HEK293 (cell line): ENCODE data around the gene AHRR.

Source experiments
- CTCF ChIA-PET: fragments of 350-600 bp; formaldehyde crosslinking; extraction: SDS; loops from one replicate; lab custom pipeline; 2021; ENCODE audit warnings: antibody characterized with exemption; lab: Yijun Ruan, JAX
- POLR2A ChIA-PET: fragments of 300-600 bp; formaldehyde crosslinking; extraction: SDS; loops from one replicate; lab custom pipeline; 2020; ENCODE audit warnings: antibody characterized with exemption, inconsistent platforms; lab: Yijun Ruan, JAX
- H3K27ac ChIP-seq: fragments of 200-500 bp; sonication (Bioruptor generic); 2 replicates; pipeline ENCODE4 v1.5.1; 2014; ENCODE audit warnings: low read depth, low read length, control low read depth, inconsistent platforms; ENCODE audit errors: extremely low read depth
- H3K36me3 ChIP-seq, 2 experiments: fragments of 200-500 bp in 1 of 2; sonication (Bioruptor generic) in 1 of 2; 1 replicate in 1 of 2; 2 replicates in 1 of 2; pipeline ENCODE4 v1.5.1; 2014 to 2017; ENCODE audit warnings: inconsistent platforms in 2 of 2, low read length in 2 of 2; ENCODE audit not compliant: control insufficient read depth in 2 of 2, insufficient read depth in 1 of 2
- H3K4me1 ChIP-seq: fragments of 200-500 bp; sonication (Bioruptor generic); 2 replicates; pipeline ENCODE4 v1.5.1; 2014; ENCODE audit warnings: mild to moderate bottlenecking, low read length, inconsistent platforms; ENCODE audit not compliant: control insufficient read depth, insufficient read depth
- H3K4me3 ChIP-seq: 2 replicates; pipeline ENCODE4 v1.5.1; 2011; ENCODE audit warnings: low read depth, mild to moderate bottlenecking, control low read depth, low read length, moderate library complexity
- H3K9me3 ChIP-seq: fragments of 200-500 bp; sonication (Bioruptor generic); 2 replicates; pipeline ENCODE4 v1.5.1; 2014; ENCODE audit warnings: low read depth, low read length, inconsistent platforms; ENCODE audit not compliant: control insufficient read depth, insufficient read depth
- GLIS1 ChIP-seq: fragments of 450-650 bp; formaldehyde crosslinking; IDR thresholded peaks from 2 replicates; pipeline ENCODE4 v1.5.1; 2016; ENCODE audit warnings: missing biosample characterization, missing genetic modification characterization
- MEIS1 ChIP-seq: sonication (generic); formaldehyde crosslinking; IDR thresholded peaks from 2 replicates; pipeline ENCODE4 v1.8.1; 2022; ENCODE audit warnings: missing genetic modification reagents, mild to moderate bottlenecking, borderline replicate concordance
- MYNN ChIP-seq: fragments of 450-650 bp; formaldehyde crosslinking; IDR thresholded peaks from 2 replicates; pipeline ENCODE4 v1.5.1; 2016; ENCODE audit warnings: missing biosample characterization, missing genetic modification characterization, borderline replicate concordance
- ZBTB48 ChIP-seq: fragments of 450-650 bp; formaldehyde crosslinking; IDR thresholded peaks from 2 replicates; pipeline ENCODE4 v1.5.1; 2016; ENCODE audit warnings: missing biosample characterization, missing genetic modification characterization
- ZBTB8A ChIP-seq: fragments of 450-650 bp; formaldehyde crosslinking; IDR thresholded peaks from 2 replicates; pipeline ENCODE4 v1.5.1; 2016; ENCODE audit warnings: missing biosample characterization, missing genetic modification characterization
- ZIC2 ChIP-seq: fragments of 450-650 bp; formaldehyde crosslinking; IDR thresholded peaks from 2 replicates; pipeline ENCODE4 v1.5.1; 2016; ENCODE audit warnings: missing biosample characterization, missing genetic modification characterization
- ZNF2 ChIP-seq: fragments of 450-650 bp; formaldehyde crosslinking; IDR thresholded peaks from 2 replicates; pipeline ENCODE4 v1.5.1; 2016; ENCODE audit warnings: missing biosample characterization, missing genetic modification characterization
- ZNF311 ChIP-seq: fragments of 450-650 bp; formaldehyde crosslinking; IDR thresholded peaks from 2 replicates; pipeline ENCODE4 v1.5.1; 2017; ENCODE audit warnings: missing biosample characterization, missing genetic modification characterization, borderline replicate concordance
- ZNF335 ChIP-seq: fragments of 450-650 bp; formaldehyde crosslinking; conservative IDR thresholded peaks from 2 replicates; pipeline ENCODE4 v1.5.1; 2016; ENCODE audit warnings: missing biosample characterization, missing genetic modification characterization
- ZNF394 ChIP-seq: fragments of 450-650 bp; formaldehyde crosslinking; IDR thresholded peaks from 2 replicates; pipeline ENCODE4 v1.5.1; 2016; ENCODE audit warnings: missing biosample characterization, missing genetic modification characterization, mild to moderate bottlenecking, moderate library complexity, borderline replicate concordance
- ZNF501 ChIP-seq: fragments of 450-650 bp; formaldehyde crosslinking; IDR thresholded peaks from 2 replicates; pipeline ENCODE4 v1.5.1; 2016; ENCODE audit warnings: missing biosample characterization, missing genetic modification characterization
- ZNF600 ChIP-seq: fragments of 450-650 bp; formaldehyde crosslinking; IDR thresholded peaks from 2 replicates; pipeline ENCODE4 v1.5.1; 2016; ENCODE audit warnings: missing biosample characterization, missing genetic modification characterization
- ZNF664 ChIP-seq: fragments of 450-650 bp; formaldehyde crosslinking; IDR thresholded peaks from 2 replicates; pipeline ENCODE4 v1.5.1; 2016; ENCODE audit warnings: missing biosample characterization, missing genetic modification characterization
- TF ChIP-seq, protein P1 (sequence below): fragments of 450-650 bp; formaldehyde crosslinking; IDR thresholded peaks from 2 replicates; pipeline ENCODE4 v1.5.1; 2016; ENCODE audit warnings: missing biosample characterization, missing genetic modification characterization, low read depth
- TF ChIP-seq, protein P2 (sequence below): fragments of 450-650 bp; formaldehyde crosslinking; IDR thresholded peaks from 2 replicates; pipeline ENCODE4 v1.5.1; 2016; ENCODE audit warnings: missing biosample characterization, missing genetic modification characterization
- TF ChIP-seq, protein P3 (sequence below): fragments of 450-650 bp; formaldehyde crosslinking; IDR thresholded peaks from 2 replicates; pipeline ENCODE4 v1.5.1; 2016; ENCODE audit warnings: missing biosample characterization, missing genetic modification characterization
- TF ChIP-seq, protein P4 (sequence below): fragments of 450-650 bp; formaldehyde crosslinking; IDR thresholded peaks from 2 replicates; pipeline ENCODE4 v1.5.1; 2016; ENCODE audit warnings: missing biosample characterization, missing genetic modification characterization
- TF ChIP-seq, protein P5 (sequence below): fragments of 450-650 bp; formaldehyde crosslinking; IDR thresholded peaks from 2 replicates; pipeline ENCODE4 v1.5.1; 2016; ENCODE audit warnings: missing biosample characterization, missing genetic modification characterization
- TF ChIP-seq, protein P6 (sequence below): fragments of 450-650 bp; formaldehyde crosslinking; IDR thresholded peaks from 2 replicates; pipeline ENCODE4 v1.5.1; 2016; ENCODE audit warnings: missing biosample characterization, missing genetic modification characterization
- TF ChIP-seq, protein P7 (sequence below): fragments of 450-650 bp; formaldehyde crosslinking; optimal IDR thresholded peaks from 2 replicates; pipeline ENCODE3; 2016; ENCODE audit warnings: missing biosample characterization, mild to moderate bottlenecking, missing genetic modification characterization

AHRR gene

DNA sequence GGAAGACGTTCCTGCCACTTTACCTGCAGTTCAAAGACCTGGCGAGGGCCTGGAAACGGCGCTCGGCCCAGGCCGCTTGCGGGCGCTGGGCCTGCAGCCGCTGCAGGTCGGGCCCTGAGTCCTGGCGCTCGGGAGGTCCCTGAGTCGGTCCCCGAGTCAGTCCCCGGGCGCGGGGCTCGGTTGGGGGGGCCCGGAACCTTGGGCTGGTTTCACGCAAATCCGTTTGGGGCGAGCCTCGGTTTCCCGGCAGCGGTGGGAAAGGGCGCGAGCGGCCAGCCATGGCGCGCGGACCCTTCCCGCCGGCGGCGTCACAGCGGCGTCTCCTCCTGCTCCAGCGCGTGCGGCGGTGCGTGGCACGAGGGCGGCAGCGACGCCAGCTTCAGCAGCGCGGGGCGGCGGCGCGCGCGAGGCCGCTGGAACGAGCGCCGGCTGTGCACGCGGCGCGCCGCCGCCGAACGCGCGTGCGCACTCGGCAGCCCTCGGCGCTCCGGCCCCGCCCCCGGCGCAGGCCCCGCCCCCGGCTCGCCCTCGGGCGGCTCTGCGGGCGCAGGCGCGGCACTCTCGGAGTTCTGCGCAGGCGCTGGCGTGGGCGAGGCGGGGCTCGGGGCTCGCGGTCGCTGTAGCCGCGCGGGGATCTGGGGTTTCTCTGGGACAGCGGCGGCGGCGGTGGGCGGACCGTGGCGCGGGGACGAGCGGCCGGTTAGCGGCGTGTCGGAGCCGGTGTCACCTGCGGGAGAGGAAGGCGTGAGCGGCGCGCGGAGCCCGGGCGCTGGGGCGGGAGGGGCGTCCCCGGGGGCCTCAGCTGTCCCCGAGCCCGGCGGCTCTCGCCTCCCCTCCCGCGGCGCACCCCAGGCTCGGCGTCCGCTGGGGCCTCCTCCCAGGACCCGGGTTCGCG is 151.4 kb downstream of the AHRR start (continued):
- TF ChIP-seq ZNF2 (tag by site-specific recombination) = peak; percentile 53; the same call in 1 of the 2 replicates
- TF ChIP-seq ZNF501 (tag by site-specific recombination) = peak; percentile 87
- TF ChIP-seq, protein P1, sequence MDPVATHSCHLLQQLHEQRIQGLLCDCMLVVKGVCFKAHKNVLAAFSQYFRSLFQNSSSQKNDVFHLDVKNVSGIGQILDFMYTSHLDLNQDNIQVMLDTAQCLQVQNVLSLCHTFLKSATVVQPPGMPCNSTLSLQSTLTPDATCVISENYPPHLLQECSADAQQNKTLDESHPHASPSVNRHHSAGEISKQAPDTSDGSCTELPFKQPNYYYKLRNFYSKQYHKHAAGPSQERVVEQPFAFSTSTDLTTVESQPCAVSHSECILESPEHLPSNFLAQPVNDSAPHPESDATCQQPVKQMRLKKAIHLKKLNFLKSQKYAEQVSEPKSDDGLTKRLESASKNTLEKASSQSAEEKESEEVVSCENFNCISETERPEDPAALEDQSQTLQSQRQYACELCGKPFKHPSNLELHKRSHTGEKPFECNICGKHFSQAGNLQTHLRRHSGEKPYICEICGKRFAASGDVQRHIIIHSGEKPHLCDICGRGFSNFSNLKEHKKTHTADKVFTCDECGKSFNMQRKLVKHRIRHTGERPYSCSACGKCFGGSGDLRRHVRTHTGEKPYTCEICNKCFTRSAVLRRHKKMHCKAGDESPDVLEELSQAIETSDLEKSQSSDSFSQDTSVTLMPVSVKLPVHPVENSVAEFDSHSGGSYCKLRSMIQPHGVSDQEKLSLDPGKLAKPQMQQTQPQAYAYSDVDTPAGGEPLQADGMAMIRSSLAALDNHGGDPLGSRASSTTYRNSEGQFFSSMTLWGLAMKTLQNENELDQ (tag by site-specific recombination) = no peak
- TF ChIP-seq, protein P2, sequence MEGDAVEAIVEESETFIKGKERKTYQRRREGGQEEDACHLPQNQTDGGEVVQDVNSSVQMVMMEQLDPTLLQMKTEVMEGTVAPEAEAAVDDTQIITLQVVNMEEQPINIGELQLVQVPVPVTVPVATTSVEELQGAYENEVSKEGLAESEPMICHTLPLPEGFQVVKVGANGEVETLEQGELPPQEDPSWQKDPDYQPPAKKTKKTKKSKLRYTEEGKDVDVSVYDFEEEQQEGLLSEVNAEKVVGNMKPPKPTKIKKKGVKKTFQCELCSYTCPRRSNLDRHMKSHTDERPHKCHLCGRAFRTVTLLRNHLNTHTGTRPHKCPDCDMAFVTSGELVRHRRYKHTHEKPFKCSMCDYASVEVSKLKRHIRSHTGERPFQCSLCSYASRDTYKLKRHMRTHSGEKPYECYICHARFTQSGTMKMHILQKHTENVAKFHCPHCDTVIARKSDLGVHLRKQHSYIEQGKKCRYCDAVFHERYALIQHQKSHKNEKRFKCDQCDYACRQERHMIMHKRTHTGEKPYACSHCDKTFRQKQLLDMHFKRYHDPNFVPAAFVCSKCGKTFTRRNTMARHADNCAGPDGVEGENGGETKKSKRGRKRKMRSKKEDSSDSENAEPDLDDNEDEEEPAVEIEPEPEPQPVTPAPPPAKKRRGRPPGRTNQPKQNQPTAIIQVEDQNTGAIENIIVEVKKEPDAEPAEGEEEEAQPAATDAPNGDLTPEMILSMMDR = 0 out of 2 replicates have a peak, but pooled peaks have one; percentile 21
- TF ChIP-seq MYNN (tag by site-specific recombination) = no peak
- TF ChIP-seq, protein P3, sequence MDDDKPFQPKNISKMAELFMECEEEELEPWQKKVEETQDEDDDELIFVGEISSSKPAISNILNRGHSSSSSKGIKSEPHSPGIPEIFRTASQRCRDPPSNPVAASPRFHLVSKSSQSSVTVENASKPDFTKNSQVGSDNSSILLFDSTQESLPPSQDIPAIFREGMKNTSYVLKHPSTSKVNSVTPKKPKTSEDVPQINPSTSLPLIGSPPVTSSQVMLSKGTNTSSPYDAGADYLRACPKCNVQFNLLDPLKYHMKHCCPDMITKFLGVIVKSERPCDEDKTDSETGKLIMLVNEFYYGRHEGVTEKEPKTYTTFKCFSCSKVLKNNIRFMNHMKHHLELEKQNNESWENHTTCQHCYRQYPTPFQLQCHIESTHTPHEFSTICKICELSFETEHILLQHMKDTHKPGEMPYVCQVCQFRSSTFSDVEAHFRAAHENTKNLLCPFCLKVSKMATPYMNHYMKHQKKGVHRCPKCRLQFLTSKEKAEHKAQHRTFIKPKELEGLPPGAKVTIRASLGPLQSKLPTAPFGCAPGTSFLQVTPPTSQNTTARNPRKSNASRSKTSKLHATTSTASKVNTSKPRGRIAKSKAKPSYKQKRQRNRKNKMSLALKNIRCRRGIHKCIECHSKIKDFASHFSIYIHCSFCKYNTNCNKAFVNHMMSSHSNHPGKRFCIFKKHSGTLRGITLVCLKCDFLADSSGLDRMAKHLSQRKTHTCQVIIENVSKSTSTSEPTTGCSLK (tag by site-specific recombination) = no peak

DNA sequence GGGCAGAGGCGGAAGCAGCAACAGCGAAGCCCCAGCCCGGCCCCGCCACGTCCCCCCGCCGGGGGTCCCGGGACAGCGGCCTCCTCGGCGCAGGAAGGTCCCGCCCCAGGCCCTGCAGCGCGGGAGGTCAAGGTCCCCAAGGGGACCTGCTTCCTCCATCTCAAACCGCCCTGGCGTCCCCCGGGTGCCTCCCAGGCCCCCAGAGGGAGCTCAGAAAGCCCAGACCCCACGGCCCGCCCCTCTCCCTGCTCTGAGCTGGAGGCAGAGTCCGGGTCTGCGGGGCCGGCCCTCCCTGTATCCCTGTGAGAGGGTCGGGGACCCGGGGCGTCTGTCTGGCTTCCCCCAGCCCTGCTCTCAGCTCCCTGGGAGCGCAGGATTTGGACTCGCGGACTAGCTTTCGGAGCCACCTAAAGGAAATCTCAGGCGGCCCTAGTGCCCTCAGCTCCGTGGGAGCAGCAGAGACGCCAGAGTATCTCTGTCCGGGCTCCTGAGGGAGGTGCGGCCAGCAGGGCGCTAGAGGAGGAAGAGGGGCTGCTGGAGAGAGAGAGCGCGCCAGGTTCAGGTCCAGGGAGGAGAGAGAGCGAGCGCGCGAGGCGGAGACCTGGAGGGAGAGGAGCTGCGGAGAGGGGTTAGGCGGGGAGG is 152.2 kb downstream of the AHRR start:
- CTCF ChIA-PET = interaction anchor here (0.7 kb wide), 2 partner anchors 28 to 1110 kb away, joined by 3 to 5 read pairs; no protein-coding TSS in a partner anchor
- POLR2A ChIA-PET = interaction anchor here (0.5 to 3.4 kb wide), 8 partner anchors 32 to 382 kb away, joined by 3 to 17 read pairs (median 4); partner anchors contain the start of genes CEP72 and PDCD6
- Histone ChIP-seq H3K27ac (peak overlapping the region; percentile 64; the same call in 1 of the 2 replicates), H3K9me3 (no peaks in the 10 kb centered on the region), H3K36me3 (peaks cover 3 to 17% of the 10 kb centered on the region in 2 experiments; a peak in 2 of 3 replicates), H3K4me3 (peak overlapping the region; percentile 66), H3K4me1 (peaks cover 11% of the 10 kb centered on the region)
- TF ChIP-seq ZNF394 (tag by site-specific recombination) (peak; percentile 57; the same call in 1 of the 2 replicates), ZBTB48 (0 out of 2 replicates have a peak, but pooled peaks have one; percentile 39), MEIS1 (CRISPR knock-in tag) (no peak), ZNF335 (tag by site-specific recombination) (peak; percentile 77), ZNF311 (tag by site-specific recombination) (no peak), ZNF600 (no peak), ZBTB8A (no peak), GLIS1 (tag by site-specific recombination) (peak; percentile 97), ZIC2 (tag by site-specific recombination) (peak; percentile 79), ZNF664 (tag by site-specific recombination) (no peak)
- TF ChIP-seq, protein P4, sequence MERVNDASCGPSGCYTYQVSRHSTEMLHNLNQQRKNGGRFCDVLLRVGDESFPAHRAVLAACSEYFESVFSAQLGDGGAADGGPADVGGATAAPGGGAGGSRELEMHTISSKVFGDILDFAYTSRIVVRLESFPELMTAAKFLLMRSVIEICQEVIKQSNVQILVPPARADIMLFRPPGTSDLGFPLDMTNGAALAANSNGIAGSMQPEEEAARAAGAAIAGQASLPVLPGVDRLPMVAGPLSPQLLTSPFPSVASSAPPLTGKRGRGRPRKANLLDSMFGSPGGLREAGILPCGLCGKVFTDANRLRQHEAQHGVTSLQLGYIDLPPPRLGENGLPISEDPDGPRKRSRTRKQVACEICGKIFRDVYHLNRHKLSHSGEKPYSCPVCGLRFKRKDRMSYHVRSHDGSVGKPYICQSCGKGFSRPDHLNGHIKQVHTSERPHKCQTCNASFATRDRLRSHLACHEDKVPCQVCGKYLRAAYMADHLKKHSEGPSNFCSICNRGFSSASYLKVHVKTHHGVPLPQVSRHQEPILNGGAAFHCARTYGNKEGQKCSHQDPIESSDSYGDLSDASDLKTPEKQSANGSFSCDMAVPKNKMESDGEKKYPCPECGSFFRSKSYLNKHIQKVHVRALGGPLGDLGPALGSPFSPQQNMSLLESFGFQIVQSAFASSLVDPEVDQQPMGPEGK (tag by site-specific recombination) = peak; percentile 64
- TF ChIP-seq, protein P5, sequence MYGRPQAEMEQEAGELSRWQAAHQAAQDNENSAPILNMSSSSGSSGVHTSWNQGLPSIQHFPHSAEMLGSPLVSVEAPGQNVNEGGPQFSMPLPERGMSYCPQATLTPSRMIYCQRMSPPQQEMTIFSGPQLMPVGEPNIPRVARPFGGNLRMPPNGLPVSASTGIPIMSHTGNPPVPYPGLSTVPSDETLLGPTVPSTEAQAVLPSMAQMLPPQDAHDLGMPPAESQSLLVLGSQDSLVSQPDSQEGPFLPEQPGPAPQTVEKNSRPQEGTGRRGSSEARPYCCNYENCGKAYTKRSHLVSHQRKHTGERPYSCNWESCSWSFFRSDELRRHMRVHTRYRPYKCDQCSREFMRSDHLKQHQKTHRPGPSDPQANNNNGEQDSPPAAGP (tag by site-specific recombination) = 0 out of 2 replicates have a peak, but pooled peaks have one; percentile 12
- TF ChIP-seq, protein P6, sequence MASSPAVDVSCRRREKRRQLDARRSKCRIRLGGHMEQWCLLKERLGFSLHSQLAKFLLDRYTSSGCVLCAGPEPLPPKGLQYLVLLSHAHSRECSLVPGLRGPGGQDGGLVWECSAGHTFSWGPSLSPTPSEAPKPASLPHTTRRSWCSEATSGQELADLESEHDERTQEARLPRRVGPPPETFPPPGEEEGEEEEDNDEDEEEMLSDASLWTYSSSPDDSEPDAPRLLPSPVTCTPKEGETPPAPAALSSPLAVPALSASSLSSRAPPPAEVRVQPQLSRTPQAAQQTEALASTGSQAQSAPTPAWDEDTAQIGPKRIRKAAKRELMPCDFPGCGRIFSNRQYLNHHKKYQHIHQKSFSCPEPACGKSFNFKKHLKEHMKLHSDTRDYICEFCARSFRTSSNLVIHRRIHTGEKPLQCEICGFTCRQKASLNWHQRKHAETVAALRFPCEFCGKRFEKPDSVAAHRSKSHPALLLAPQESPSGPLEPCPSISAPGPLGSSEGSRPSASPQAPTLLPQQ (tag by site-specific recombination) = 0 out of 2 replicates have a peak, but pooled peaks have one; percentile 11
- TF ChIP-seq, protein P7, sequence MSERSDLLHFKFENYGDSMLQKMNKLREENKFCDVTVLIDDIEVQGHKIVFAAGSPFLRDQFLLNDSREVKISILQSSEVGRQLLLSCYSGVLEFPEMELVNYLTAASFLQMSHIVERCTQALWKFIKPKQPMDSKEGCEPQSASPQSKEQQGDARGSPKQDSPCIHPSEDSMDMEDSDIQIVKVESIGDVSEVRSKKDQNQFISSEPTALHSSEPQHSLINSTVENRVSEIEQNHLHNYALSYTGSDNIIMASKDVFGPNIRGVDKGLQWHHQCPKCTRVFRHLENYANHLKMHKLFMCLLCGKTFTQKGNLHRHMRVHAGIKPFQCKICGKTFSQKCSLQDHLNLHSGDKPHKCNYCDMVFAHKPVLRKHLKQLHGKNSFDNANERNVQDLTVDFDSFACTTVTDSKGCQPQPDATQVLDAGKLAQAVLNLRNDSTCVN = peak; percentile 66
